SJCRH30 (cell line): ENCODE data around the gene CTU1. TPM values are rescaled to one million over a fixed set of nuclear protein-coding genes. Genes with fewer than 3 reads are reported as not detected.
A peak's percentile ranks its signal among the peaks of the same experiment; 100 is the strongest.

Source experiments
- DNase-seq, 2 experiments: peaks; one replicate each; pipeline ENCODE4 v3.0.0-alpha.2; 2015 to 2020
- H3K27ac ChIP-seq: fragments of 250-450 bp; sonication (Bioruptor Pico); 2 replicates; pipeline ENCODE4 v1.5.1; 2020; ENCODE audit warnings: mild to moderate bottlenecking, moderate library complexity
- H3K27me3 ChIP-seq: fragments of 250-450 bp; sonication (Bioruptor Pico); 2 replicates; pipeline ENCODE4 v1.5.1; 2020; ENCODE audit warnings: mild to moderate bottlenecking, moderate library complexity
- H3K36me3 ChIP-seq: fragments of 250-450 bp; sonication (Bioruptor Pico); 2 replicates; pipeline ENCODE4 v1.5.1; 2020; ENCODE audit warnings: mild to moderate bottlenecking, moderate library complexity
- H3K4me1 ChIP-seq: fragments of 250-450 bp; sonication (Bioruptor Pico); 2 replicates; pipeline ENCODE4 v1.5.1; 2020; ENCODE audit warnings: mild to moderate bottlenecking, moderate library complexity
- H3K4me3 ChIP-seq: fragments of 250-450 bp; sonication (Bioruptor Pico); 2 replicates; pipeline ENCODE4 v1.5.1; 2020; ENCODE audit warnings: mild to moderate bottlenecking, moderate library complexity
- H3K9me3 ChIP-seq: fragments of 250-450 bp; sonication (Bioruptor Pico); replicated peaks from 2 replicates; pipeline ENCODE4 v1.5.1; 2020; ENCODE audit warnings: mild to moderate bottlenecking, moderate library complexity
- total RNA-seq: library from RNA; depleted of rRNA; stranded (reverse); fragments of >200 nt; shearing (Covaris generic); gene quantifications from 2 replicates; pipeline ENCODE4 v1.2.3, GENCODE V29; 2014

CTU1 gene
- total RNA-seq, 1 experiment from 2014 or later, result 6.7 TPM

DNA sequence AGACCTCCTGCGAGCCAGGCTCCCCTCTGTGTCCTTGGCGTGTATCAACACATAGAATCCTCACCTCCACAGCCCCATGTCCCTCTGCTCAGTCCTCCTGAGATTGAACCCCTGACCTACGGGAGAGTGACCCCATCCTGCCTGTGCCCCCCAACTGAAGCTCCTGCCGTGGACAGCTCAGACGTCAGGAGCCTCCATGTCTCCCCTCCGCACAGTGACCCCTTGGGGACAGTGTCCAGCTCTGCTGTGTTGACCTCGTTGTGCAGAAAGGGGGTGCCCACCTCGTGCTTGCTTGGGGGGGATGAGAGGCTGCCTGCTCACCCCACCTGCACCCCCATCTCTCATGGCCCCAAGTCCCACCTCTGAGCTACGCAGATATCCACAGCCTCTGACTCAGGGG, 16.0 kb upstream of the CTU1 start:
- DNase-seq, result no peak
- Histone ChIP-seq H3K4me3 (no peak overlapping the region), H3K9me3 (no peaks in the 10 kb centered on the region), H3K27ac (no peak overlapping the region), H3K36me3 (no peaks in the 10 kb centered on the region), H3K27me3 (peaks cover 19% of the 10 kb centered on the region; the same call in 1 of the 2 replicates), H3K4me1 (0 out of 2 replicates have a peak, but pooled peaks cover 3% of the 10 kb centered on the region)

DNA sequence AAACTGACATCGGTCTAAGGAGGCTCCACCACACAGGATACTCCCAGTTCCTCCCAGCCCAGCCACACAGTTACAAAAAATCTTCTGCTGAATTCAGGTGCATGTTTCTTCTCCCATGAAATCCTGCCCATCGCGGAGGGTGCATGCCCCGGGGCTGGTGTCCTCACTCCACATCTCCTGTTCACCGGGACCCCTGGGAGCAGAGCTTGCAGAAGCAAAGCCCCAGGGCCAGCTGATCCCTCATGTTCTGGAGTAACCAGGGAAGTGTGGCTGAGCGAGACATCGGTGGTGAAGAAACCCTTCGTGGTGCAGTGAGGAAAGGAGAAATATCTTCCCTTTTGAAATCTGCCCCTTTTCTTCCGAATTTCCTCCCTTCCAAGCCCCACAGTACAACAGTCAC, 15.6 kb upstream of the CTU1 start:
- H3K27me3 ChIP-seq, result peaks cover 19% of the 10 kb centered on the region; the same call in 1 of the 2 replicates
- 0 out of 2 replicates have a peak, but pooled peaks cover 2% of the 10 kb centered on the region for H3K4me1 ChIP-seq
- no peak for DNase-seq
- H3K4me3 ChIP-seq, result no peak overlapping the region
- no peak overlapping the region for H3K27ac ChIP-seq
- no peaks in the 10 kb centered on the region for H3K36me3 ChIP-seq
- no peaks in the 10 kb centered on the region for H3K9me3 ChIP-seq

DNA sequence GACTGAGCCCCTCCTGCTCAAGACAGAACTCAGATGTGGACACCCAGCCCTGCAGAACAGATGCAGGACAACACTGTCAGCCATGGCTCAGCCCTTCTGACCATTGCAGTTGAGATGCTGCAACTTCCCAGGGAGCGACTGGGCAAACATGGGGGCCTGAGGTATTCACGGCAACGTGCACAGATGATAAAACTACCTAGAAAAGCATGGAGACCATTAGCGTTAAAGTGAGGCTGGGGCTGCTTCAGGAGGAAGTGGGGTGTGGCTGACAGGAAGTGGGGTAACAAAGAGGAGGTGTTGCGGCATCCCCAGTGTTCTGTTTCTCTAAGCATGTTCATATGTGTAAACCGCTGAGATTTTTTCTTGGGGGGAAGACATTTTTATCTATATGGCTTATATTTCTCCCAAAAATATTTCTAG, 15.2 kb upstream of the CTU1 start:
- Histone ChIP-seq H3K27me3 (peaks cover 16% of the 10 kb centered on the region; the same call in 1 of the 2 replicates), H3K9me3 (no peaks in the 10 kb centered on the region), H3K27ac (no peak overlapping the region), H3K36me3 (no peaks in the 10 kb centered on the region), H3K4me3 (no peak overlapping the region), H3K4me1 (no peaks in the 10 kb centered on the region)
- no peak for DNase-seq

DNA sequence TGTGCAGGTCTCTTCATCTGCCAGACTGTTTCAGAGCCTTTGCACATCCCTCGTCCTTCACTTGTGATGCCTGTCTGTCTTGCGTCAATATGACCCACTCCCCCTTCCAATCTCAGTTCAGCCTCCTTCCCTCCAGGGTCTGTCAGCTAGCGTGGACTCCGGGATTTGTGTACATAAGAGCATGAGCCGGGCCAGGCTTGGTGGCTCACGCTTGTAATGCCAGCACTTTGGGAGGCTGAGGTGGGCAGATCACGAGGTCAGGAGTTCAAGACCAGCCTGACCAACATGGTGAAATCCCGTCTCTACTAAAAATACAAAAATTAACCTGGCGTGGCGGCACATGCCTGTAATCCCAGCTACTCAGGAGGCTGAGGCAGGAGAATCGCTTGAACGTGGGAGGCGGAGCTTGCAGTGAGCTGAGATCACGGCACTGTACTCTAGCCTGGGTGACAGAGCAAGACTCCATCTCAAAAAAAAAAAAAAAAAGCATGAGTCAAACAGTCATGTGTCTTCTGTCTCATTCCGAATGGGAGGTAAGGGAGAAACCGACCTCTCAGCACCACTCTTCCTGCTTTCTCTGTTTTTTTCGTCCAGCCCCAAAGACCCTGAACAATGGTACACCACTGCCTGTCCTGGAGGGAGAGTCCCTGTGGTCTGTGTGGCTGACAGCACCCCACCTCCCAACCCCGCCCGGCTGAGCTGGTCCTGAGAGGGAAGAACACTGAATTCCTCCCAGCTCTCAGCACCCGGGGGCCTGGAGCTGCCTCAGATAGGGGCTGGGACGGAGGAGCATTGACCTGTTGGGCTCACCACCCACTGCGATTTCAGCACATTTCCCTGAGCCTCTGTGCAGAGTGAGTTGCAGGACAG, 14.1 kb upstream of the CTU1 start:
- DNase-seq, result no peak
- H3K4me3 ChIP-seq, result no peak overlapping the region
- peaks cover 15% of the 10 kb centered on the region; the same call in 1 of the 2 replicates for H3K27me3 ChIP-seq
- H3K27ac ChIP-seq, result no peak overlapping the region
- H3K9me3 ChIP-seq, result no peaks in the 10 kb centered on the region
- H3K4me1 ChIP-seq, result no peaks in the 10 kb centered on the region
- no peaks in the 10 kb centered on the region for H3K36me3 ChIP-seq

DNA sequence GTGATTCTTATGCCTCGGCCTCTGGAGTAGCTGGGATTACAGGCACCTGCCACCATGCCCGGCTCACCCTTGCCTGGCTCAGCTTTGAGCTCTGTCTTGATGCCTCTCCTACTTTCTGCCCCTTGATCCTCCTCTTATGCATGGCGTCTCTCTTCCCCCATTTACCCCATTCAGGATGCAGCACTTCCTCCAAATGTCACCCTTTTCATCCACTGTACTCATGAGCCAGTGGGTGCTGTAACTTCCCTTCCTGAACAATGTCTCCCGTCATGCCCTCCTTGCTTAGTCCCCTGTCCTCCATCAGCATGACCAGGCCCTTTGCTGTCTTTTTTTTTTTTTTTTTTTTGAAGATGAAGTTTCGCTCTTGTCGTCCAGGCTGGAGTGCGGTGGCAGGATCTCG, 13.0 kb upstream of the CTU1 start:
- Histone ChIP-seq H3K27ac (no peak overlapping the region), H3K27me3 (peaks cover 7% of the 10 kb centered on the region; the same call in 1 of the 2 replicates), H3K4me1 (no peaks in the 10 kb centered on the region), H3K4me3 (no peak overlapping the region), H3K9me3 (no peaks in the 10 kb centered on the region), H3K36me3 (no peaks in the 10 kb centered on the region)
- no peak for DNase-seq

DNA sequence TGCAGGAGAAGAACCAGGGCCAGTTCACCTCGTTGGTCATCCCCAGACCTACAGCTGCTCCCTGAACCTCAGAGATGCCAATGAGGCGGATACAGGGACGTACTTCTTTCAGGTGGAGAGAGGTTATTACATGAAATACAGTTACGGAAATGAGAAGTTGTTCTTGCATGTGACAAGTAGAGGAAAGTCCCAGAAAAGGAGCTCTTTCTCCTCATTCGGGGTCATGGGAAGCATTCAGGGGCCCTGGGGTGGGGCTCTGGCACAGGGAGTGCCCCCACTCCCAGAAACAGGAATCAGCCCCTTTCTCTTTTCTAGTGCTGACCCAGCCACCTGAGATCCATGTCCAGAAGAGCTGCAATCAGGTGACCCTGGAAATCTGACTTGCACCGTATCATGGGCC, 12.0 kb upstream of the CTU1 start:
- H3K27me3 ChIP-seq, result peaks cover 16% of the 10 kb centered on the region; the same call in 1 of the 2 replicates
- no peaks in the 10 kb centered on the region for H3K9me3 ChIP-seq
- no peak overlapping the region for H3K4me3 ChIP-seq

DNA sequence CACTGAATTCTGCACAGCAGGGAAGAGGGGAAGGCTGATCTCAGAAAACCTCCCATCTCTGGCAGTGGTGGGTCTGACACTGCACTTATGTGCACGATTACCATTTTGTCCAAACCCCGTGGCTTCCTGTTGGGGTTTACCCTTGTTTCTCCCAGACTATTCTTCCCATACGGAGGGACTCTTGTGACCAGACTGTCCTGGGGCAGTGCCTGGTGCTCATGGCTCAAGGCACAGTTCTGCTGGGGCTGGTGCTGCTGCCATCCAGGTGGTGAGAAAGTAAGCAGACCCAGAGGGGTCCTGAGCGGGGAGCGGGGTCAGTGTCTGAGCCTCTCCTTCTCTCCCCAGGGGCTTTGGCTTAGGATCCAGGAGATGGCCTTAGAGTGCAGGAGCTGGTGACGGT, 11.4 kb upstream of the CTU1 start:
- H3K27ac ChIP-seq, result no peak overlapping the region
- no peaks in the 10 kb centered on the region for H3K9me3 ChIP-seq
- H3K36me3 ChIP-seq, result no peaks in the 10 kb centered on the region
- no peak overlapping the region for H3K4me3 ChIP-seq
- peaks cover 16% of the 10 kb centered on the region; the same call in 1 of the 2 replicates for H3K27me3 ChIP-seq
- no peak for DNase-seq
- H3K4me1 ChIP-seq, result no peaks in the 10 kb centered on the region

More for the DNA sequence above, 12.0 kb upstream of the CTU1 start:
- H3K27ac ChIP-seq, result no peak overlapping the region
- DNase-seq, result no peak
- H3K36me3 ChIP-seq, result no peaks in the 10 kb centered on the region
- no peaks in the 10 kb centered on the region for H3K4me1 ChIP-seq

DNA sequence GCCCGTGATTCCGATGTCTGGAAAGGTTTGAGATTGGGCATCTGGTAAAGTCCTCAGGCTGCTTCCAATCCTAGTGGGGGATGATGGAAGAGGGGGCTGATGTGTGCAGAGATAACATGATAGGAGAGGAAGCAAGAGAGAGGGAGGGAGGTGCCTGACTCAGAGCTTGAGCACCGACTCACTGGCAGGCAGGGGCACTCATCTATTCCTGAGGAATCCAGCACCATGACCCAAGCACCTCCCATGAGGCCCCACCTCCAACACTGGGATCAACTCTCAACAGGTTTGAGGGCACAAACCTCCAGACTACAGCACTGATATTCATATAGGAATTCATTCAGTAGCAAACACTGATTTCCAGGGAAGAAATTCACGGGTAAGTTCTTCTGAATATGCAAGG, 10.9 kb upstream of the CTU1 start:
- Histone ChIP-seq H3K27ac (no peak overlapping the region), H3K27me3 (peaks cover 16% of the 10 kb centered on the region; the same call in 1 of the 2 replicates), H3K36me3 (no peaks in the 10 kb centered on the region), H3K9me3 (no peaks in the 10 kb centered on the region), H3K4me1 (no peaks in the 10 kb centered on the region), H3K4me3 (no peak overlapping the region)
- no peak for DNase-seq

DNA sequence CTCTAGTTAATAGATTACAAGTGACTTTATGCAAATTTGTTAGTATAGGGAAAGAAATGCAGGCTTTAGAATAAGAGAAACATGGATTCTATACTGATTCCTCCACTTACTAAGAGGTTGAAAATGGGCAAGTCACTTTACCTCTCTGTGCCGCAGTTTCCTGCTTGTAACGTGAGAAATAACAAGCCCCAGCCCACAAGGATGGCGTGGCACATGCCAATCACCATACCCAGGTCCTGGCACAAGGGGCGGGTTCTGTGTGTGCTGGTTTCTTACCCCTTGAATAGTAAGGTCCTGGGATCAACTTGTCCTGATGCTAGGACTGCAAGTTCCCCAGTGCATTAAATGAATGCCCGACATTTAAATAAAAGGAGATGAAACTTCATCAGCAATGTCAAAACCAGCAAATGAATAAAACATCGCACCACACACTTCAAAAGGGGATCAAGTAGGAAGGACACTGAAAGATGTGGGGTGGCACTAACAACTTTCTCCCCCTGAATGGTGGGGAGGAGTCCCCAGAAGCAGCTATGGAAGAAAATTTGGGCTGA, 8.6 kb upstream of the CTU1 start:
- peaks cover 22% of the 10 kb centered on the region; the same call in 1 of the 2 replicates for H3K27me3 ChIP-seq
- DNase-seq, result no peak
- H3K4me1 ChIP-seq, result no peaks in the 10 kb centered on the region
- H3K4me3 ChIP-seq, result no peak overlapping the region
- H3K9me3 ChIP-seq, result no peaks in the 10 kb centered on the region
- H3K27ac ChIP-seq, result no peak overlapping the region
- no peaks in the 10 kb centered on the region for H3K36me3 ChIP-seq

DNA sequence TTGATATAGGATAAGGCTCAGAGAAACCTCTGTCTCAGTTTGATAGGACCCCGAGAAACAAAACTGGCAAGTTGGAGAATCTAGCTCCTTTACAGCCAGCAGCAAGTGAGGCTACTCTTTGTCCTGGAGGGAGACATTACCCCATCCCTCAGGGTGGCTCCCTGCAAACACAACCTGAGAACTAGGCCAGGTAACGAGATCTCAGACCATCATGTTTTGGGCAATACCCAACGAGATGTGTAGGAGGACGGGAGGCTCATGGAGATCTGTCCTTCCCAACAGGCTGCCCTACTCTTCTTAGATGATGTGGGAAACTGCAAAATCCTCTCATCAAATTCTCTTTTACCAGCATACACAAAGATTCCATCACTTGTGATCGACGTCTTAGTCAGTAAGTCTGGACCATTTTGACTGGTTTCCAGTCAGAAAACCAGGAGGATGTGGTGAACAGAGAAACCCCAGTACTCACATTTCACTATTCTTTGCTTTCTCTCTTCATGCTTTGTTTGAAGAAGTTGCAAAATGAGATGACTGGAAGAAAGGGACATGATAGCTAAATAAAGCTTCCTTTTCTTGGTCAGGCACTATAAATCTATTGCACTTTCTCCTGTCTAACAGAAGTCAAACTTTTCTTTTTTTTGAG, 6.0 kb upstream of the CTU1 start:
- Histone ChIP-seq H3K27ac (no peak overlapping the region), H3K4me3 (no peak overlapping the region), H3K4me1 (no peaks in the 10 kb centered on the region), H3K27me3 (peaks cover 16% of the 10 kb centered on the region; the same call in 1 of the 2 replicates), H3K9me3 (no peaks in the 10 kb centered on the region), H3K36me3 (no peaks in the 10 kb centered on the region)
- DNase-seq, result no peak

DNA sequence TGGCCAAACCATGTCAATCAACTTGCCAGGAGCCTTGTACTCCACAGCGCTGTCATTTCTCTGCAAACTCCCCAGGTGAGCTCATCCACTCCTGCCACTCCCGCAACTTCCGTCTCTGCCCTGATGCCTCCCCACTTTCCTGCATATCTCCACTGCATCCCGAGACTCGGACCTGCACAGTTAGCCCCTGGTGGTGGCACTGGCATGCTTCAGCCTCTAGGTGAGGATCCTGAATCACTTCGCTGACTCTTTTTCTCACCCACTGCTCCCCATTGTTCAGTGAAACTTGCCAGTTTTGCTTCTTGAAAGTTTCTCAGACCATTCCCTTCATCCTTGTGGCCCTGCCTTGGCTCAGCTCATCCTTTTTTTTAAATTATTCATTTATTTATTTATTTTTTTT, 3.4 kb upstream of the CTU1 start:
- H3K9me3 ChIP-seq, result no peaks in the 10 kb centered on the region
- H3K4me1 ChIP-seq, result no peaks in the 10 kb centered on the region
- no peak for DNase-seq

DNA sequence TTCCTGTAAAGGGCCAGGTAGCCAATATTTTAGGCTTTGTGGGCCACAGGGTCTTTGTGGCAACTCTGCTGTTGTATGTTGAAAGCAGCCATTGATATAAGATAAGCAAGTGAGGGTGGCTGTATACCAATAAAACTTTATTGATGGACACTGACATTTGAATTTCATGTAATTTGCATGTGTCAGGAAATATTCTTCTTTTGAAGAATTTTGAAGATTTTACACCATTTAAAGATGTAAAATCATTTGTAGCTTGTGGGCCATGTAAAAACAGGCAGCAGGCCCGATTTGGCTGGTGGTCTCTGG, 2.4 kb upstream of the CTU1 start:
- Histone ChIP-seq H3K36me3 (no peaks in the 10 kb centered on the region), H3K4me1 (no peaks in the 10 kb centered on the region), H3K4me3 (no peak overlapping the region), H3K9me3 (no peaks in the 10 kb centered on the region), H3K27ac (no peak overlapping the region), H3K27me3 (peaks cover 11% of the 10 kb centered on the region; the same call in 1 of the 2 replicates)
- DNase-seq, result no peak

More for the DNA sequence above, 3.4 kb upstream of the CTU1 start:
- no peak overlapping the region for H3K27ac ChIP-seq
- no peaks in the 10 kb centered on the region for H3K36me3 ChIP-seq
- no peak overlapping the region for H3K4me3 ChIP-seq
- peaks cover 16% of the 10 kb centered on the region; the same call in 1 of the 2 replicates for H3K27me3 ChIP-seq

DNA sequence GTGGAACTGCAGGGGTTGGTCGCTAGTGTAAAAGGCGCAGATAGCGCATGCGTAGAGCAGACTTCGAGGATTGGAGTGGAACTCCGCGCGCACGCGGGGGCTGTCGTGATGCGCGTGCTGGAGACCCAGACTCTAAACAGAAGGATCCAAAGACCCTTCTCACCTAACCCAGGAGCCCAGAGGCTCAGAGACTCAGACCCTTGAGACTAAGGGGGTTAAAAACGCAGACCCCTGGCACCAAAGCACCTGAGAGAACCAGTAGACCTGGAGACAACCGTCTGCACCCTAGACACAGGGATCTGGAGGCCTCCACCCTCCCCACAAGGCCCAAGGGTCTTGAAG, 567 bp upstream of the CTU1 start:
- Histone ChIP-seq H3K27me3 (peaks cover 6% of the 10 kb centered on the region; the same call in 1 of the 2 replicates), H3K27ac (no peak overlapping the region), H3K4me3 (peak overlapping the region; percentile 87), H3K9me3 (no peaks in the 10 kb centered on the region), H3K4me1 (no peaks in the 10 kb centered on the region), H3K36me3 (no peaks in the 10 kb centered on the region)
- no peak for DNase-seq

DNA sequence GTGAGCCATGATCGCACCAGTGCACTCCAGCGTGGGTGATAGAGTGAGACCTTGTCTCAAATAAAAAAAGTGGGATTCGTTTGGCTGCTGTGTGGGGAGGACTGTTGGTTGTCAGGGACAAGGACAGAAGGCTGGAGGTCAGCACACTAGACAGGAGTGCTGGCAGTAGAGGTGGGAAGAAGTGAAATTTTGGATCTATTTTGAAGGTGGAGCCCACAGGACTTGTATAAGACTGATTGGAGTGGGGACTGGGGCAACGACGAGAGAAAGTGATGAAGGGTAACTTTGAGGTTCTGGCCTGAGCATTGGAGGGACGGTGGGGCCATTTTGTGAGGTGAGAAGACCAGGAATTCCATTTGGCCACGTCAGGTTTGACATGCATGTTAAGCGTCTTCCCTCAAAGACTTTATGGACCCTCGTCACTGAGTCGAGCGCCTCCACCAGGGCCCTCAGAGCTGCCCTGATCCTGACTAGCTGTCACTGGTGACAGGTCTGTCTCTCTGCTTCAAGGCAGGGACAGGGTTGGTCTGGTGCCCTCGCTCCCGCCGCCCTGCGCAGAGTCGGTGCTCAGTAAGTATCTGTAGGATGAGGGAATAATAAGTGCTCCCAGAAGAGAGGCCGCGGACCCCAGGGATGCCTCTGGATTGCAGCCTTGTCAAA, 673 bp downstream of the CTU1 start:
- Histone ChIP-seq H3K9me3 (no peaks in the 10 kb centered on the region), H3K4me1 (no peaks in the 10 kb centered on the region), H3K27me3 (no peaks in the 10 kb centered on the region; the same call in 1 of the 2 replicates), H3K4me3 (peak overlapping the region; percentile 87), H3K36me3 (0 out of 2 replicates have a peak, but pooled peaks cover 4% of the 10 kb centered on the region), H3K27ac (peak overlapping the region; percentile 78)
- DNase-seq, result peak; percentile 26 to 35

DNA sequence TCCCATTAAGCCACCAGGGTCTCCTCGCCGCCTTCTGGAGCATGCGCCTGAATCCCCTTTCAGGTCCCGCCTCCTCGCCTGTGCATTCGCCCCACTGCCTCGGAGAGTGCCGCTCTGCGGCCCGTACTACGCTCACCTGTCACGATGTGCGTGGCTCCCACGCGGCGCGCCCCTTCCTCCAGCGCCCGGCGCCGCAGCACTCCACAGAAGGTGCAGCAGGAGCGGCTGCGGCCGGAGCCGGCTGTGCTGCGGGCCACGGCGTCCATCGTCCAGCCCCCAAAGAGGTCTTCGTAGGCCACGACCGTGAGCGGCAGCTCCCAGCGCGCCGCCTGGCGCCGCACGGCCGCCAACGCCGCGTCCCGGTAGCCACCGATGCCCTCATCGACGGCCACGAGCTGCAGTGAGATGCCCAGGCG, 4.3 kb downstream of the CTU1 start:
- Histone ChIP-seq H3K4me1 (no peaks in the 10 kb centered on the region), H3K27me3 (no peaks in the 10 kb centered on the region), H3K27ac (no peak overlapping the region), H3K4me3 (no peak overlapping the region), H3K36me3 (peaks cover 11% of the 10 kb centered on the region; the same call in 1 of the 2 replicates), H3K9me3 (no peaks in the 10 kb centered on the region)
- no peak for DNase-seq
